Measurements from ENCODE around the gene KREMEN1. TPM values are rescaled to one million over a fixed set of nuclear protein-coding genes. Genes with fewer than 3 reads are reported as not detected.

KREMEN1 gene
- total and polyA plus RNA-seq, 2 of the 4 experiments (the other 2 are of a cell fraction), result 2.9 to 4.6 TPM

DNA sequence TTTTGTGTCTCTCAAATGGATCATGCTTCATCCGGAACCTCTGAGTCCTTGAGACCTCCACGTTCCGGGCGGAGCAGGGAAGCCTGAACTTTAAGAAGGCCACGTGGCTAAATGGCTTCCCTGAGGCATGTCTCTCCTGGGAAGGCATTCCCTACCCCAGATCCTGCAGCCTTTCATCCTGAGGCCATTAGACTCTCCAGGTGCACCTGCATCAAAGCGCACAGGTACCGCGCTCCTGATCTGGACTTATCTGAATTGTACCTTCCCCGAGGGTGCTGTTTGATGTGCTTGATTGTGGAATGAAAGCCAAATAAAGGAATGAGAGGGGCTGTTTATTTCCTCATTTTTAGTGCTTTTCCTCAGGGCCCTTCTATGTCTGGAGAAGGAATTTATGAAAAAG, 33.7 kb upstream of the KREMEN1 start:
- Histone ChIP-seq H3K23ac (ENCODE audit: low read depth, low read length) (no peak overlapping the region), H4K8ac (ENCODE audit: low read depth in 2 of 2, low read length in 2 of 2) (no peak overlapping the region), H2AK5ac (ENCODE audit: low read depth, low read length) (no peak overlapping the region), H2BK15ac (ENCODE audit: low read depth, low read length) (no peak overlapping the region), H3K4me2 (ENCODE audit: low read depth, low read length) (no peak overlapping the region), H3K4me3 (ENCODE audit: insufficient read depth, low read depth, low read length) (no peak overlapping the region), H3K27me3 (ENCODE audit: control insufficient read depth, insufficient read depth, low read length) (no peaks in the 10 kb centered on the region), H4K91ac (ENCODE audit: insufficient read depth, low read depth, low read length) (no peak overlapping the region), H2BK20ac (ENCODE audit: low read depth, low read length) (no peak overlapping the region), H2BK5ac (ENCODE audit: low read depth, low read length, poor library complexity, severe bottlenecking) (no peak overlapping the region), H3K9me3 (ENCODE audit: control insufficient read depth, insufficient read depth, low read length) (no peaks in the 10 kb centered on the region), H3K4me1 (ENCODE audit: control insufficient read depth, insufficient read depth, low read length) (peaks cover 6% of the 10 kb centered on the region), H3K9ac (ENCODE audit: low read depth, low read length) (no peak overlapping the region), H3K4ac (ENCODE audit: low read depth, low read length) (no peak overlapping the region), H2AFZ (replicated peaks; ENCODE audit: low read length, poor library complexity) (no peak overlapping the region), H3K14ac (replicated peaks; ENCODE audit: low read depth, low read length) (no peak overlapping the region), H3K56ac (ENCODE audit: extremely low read depth, insufficient read depth, low read length) (no peak overlapping the region), H4K5ac (ENCODE audit: low read depth, low read length) (no peak overlapping the region), H3K9me1 (ENCODE audit: insufficient read depth, low read length) (peaks cover 9% of the 10 kb centered on the region; the same call in 1 of the 2 replicates), H2BK120ac (ENCODE audit: low read depth, low read length) (no peak overlapping the region), H3K18ac (ENCODE audit: low read depth, low read length) (no peak overlapping the region), H3K27ac (ENCODE audit: insufficient read depth, low read length) (no peak overlapping the region), H4K20me1 (ENCODE audit: insufficient read depth, low read length) (peaks cover 8% of the 10 kb centered on the region; the same call in 1 of the 2 replicates), H3K36me3 (ENCODE audit: control insufficient read depth, insufficient read depth, low read length) (no peaks in the 10 kb centered on the region), H3K79me1 (ENCODE audit: low read depth in 1 of 2, low read length in 2 of 2) (peaks cover 6 to 11% of the 10 kb centered on the region in 2 experiments; a peak in 3 of 4 replicates), H2AK9ac (replicated peaks; ENCODE audit: low read depth, low read length, poor library complexity) (no peak overlapping the region)
- BruUV-seq (replicated peaks), result no TSS peak
- ChIA-PET CTCF (interaction anchor here (1.2 kb wide), 1 partner anchor 83 kb away, joined by 3 read pairs; no protein-coding TSS in a partner anchor), POLR2A (ENCODE audit: unreplicated experiment) (no interaction called here)
- intact Hi-C loops (cut with micrococcal nuclease) (no loop called here), in situ Hi-C loops (cut with MboI; ENCODE audit: low sequenced_read_pairs) (loop anchor here (5.0 to 10.0 kb wide), 2 partner anchors 182 to 434 kb away; no protein-coding TSS in a partner anchor), dilution Hi-C loops (cut with HindIII; ENCODE audit: low sequenced_read_pairs, unreplicated experiment) (no loop called here)
- TF ChIP-seq POLR2A (IDR thresholded peaks at IDR 0.05; ENCODE audit: low read depth, low read length) (no peak), MXI1 (IDR thresholded peaks at IDR 0.05; ENCODE audit: borderline replicate concordance, low read depth, low read length) (no peak), RCOR1 (IDR thresholded peaks at IDR 0.05; ENCODE audit: insufficient replicate concordance, low read length) (no peak), CEBPB (IDR thresholded peaks at IDR 0.05; ENCODE audit: low read depth, low read length) (no peak), SMC3 (IDR thresholded peaks at IDR 0.05; ENCODE audit: low read depth, low read length) (no peak), USF2 (IDR thresholded peaks at IDR 0.05; ENCODE audit: low read depth, low read length) (no peak), FOS (IDR thresholded peaks at IDR 0.05; ENCODE audit: low read depth, low read length) (no peak), RFX5 (IDR thresholded peaks at IDR 0.05; ENCODE audit: low read depth, low read length) (no peak), MAFK (IDR thresholded peaks at IDR 0.05; ENCODE audit: low read depth, low read length) (no peak), CTCF (conservative IDR thresholded peaks at IDR 0.05; ENCODE audit: low read depth, low read length) (no peak), CHD1 (IDR thresholded peaks at IDR 0.05; ENCODE audit: low read depth, low read length) (no peak), RAD21 (IDR thresholded peaks at IDR 0.05; ENCODE audit: low read length) (no peak)
- WGBS, 2 experiments (ENCODE audit: extremely low coverage in 2 of 2, insufficient read length in 1 of 2), result 90% methylated on average over 2 of the region's 9 CpGs; no CpG with 5 or more reads in 1 of the 2 experiments
- ATAC-seq (ENCODE audit: low read depth), result no peak
- DNase-seq, result no peak
